GM12801 (cell line): ENCODE measurements around the gene EGFR.

Experiments used
- CTCF ChIP-seq: IDR thresholded peaks from one replicate; pipeline ENCODE4 v1.5.1; 2011; ENCODE audit warnings: control low read depth; ENCODE audit not compliant: insufficient read length; ENCODE audit errors: extremely low read depth

EGFR gene

GRCh38 chr7:55254596-55255495 is 236.0 kb downstream of the EGFR start:
- TF ChIP-seq CTCF, result no peak

DNA sequence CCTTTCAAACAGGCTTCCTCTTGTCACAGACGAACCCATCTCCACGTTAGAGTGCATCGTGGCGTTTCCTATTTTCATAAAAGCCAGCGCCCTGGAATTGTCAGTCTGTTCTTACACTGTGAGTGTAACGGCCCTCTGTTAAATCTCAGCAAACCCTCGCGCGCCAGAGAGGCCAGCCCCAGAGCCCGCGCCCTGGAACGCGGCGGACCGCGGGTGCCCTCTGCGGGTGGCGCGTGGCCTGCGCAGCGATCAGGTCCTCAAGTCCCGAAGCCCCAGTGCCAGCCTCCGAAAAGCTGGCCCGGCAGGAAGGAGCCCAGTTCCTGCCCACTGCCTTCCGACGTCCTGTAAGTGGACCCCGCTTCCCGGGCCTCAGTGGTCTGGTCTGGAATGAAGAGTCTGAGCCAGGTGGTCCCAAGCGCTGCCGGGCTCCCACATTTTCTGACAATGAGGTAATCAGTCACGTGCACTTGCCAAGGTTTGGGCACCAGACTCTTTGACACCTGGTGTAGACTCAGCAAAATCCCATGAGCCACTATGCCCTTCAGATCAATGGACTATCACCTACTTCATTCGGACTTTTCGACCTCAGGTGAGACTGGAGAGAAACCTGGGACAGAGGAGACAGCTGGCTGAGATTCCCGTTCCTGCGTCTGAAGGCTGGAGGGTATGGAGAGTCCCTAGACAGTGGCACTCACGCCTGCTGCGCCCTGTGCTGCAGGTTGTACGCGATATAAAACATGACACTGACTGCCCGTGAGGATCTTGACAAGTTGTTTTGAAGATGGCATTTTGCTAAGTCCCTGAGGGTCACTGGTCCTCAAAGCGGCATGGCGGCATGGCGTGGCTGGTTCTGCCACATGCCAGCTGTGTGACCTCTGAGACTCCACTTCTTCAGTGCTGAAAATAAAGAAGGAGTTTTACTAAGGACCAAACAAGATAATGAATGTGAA is 237.0 kb downstream of the EGFR start:
- no peak for TF ChIP-seq CTCF

DNA sequence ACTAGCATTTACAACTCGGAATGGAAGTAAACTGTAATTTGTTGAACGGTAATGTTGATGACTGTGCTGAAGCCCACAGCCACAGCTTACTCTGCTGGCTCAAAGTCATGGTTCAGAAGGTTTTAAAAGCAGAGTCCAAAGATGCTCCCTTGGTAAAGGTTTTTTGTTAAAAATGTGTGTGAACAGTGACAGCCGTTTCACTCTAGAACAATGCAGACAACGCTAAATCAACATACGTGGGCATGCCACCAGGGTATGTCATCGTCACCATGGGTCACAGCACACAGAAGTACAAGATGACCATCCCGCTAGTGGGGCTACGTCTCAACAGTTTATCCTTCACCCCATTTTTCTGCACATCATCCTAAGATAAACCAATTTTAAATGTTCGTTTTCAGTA is 239.8 kb downstream of the EGFR start:
- TF ChIP-seq CTCF, result no peak

- TF ChIP-seq CTCF, result no peak
Measured at GRCh38 chr7:55260171-55260570, 241.4 kb downstream of the EGFR start.

DNA sequence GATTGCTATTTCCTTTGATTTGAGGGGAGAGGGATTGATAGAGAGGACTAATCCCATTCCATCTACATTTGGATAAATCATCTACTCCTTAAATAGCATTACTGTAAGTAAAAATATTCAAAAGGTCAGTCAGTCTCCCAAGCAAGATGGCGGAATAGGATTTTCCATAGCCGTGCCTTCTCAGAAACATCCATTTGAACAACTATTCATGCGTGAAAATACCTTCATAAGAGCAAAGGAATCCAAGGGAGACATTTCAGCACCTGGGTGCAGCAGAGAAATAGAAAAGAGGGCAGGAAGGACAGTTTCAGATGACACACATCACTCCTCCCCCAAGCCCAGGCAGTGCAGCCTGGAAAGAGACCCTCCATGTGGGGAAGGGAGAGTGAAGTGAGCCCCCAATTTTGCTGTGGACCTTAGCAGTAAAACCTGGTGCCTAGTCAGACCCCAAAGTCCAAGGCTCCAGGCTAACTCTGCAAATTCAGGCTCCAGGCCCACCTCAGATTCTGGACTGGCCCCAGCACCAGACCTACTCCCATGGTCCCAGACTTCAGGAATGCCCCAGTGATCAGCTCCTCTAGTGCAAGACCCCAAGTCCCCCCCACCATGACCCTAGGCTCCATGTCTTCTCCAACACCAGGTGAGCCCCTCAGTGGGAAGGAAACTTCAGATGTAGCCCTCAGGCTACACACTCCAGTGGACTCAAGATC is 242.0 kb downstream of the EGFR start:
- no peak for TF ChIP-seq CTCF
